Fibroblast of peridontal ligament (primary cell): ENCODE results near the gene PRR3.

Source experiments
- DNase-seq: peaks from one replicate; pipeline ENCODE4 v3.0.0-alpha.2; 2010; ENCODE audit errors: extremely low read depth

Gene PRR3

GRCh38 chr6:30537931-30538330 is 19.2 kb upstream of the PRR3 start:
- no peak for DNase-seq

DNA sequence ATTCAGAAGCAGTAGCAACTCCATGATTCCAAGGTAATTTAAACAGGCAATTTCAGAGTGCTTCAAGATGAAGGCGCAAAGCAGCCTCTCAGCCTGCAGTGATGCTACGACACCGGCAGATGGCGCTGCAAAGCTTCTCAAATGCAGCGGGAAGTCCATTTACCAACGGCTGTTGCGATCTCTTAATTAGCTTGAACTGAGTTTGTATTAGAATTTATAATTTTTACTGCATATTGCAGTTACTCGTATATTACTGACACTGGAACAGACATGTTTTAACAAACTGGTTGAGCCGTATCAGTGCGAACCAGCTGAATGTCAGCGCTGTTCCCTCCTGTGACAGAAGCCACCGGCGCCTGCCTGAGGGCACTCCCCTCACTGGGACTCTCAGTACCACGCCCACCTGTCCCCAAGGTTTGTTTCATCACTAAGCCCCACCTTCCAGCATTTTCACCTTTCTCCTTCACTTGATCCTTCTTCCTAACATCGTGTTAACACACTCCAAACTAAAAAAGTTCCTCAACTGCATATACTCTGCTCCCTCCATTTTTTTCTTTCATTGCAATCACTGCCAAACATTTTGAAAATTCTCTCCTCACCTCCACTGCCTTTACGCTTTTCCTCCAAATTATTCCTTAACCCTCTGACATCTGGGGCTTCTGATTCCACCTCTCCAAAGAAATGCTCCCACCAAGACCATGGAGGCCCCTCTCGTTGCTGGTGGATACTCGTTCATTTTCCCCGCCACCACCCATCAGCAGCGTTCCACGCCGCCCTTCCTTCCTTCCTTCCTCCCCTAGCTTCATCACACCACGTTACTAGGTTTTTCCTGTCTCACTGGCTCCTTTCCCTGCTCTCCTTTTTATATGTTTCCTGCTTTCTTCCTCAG is 15.3 kb upstream of the PRR3 start:
- DNase-seq = peak; percentile 92

GRCh38 chr6:30542404-30542725 is 14.7 kb upstream of the PRR3 start:
- DNase-seq = no peak

- peak; percentile 34 for DNase-seq
These were observed 14.2 kb upstream of the PRR3 start for GRCh38 chr6:30542915-30543314.

DNA sequence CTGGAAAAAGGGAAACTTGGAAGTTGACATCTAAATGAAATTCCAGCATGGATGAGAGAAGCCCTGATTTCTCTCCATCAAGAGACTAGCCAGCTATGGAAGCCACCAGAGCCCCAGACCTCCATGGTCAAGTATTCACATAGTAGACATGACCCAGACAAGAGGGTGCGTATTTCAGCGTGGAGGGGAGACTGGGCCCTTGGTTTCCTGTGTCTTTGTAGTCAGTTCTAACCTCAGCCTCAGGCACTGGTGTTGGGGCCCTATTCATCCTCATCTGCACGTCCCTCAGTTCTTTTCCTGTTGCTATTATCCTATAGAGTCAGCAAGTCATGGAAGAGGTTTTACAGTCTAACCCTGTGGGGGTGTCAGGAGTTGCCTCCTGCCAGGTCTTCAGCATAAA is 13.3 kb upstream of the PRR3 start:
- DNase-seq = no peak

- peak; percentile 77 for DNase-seq
These were observed 12.3 kb upstream of the PRR3 start for GRCh38 chr6:30544666-30545272.

- no peak for DNase-seq
These were observed 9.6 kb upstream of the PRR3 start for GRCh38 chr6:30547454-30547853.

DNA sequence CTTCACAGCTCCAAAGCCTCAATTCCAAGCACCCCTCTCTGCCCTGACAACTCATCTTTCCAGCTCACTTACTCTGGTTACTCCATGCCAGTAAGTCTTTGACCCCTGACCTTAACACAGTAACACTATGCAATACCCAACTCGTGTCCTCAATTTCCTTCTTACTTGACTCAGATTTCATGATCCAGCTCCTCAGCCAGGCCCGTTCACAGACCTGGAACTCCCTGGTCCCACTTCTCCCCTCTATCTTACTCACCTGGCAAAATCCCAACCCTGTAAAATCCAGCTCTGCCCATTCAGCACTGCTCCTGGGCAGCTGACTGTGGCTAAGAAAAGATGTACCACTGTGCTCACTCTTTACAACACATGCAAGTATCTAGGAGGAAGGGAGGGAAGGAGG is 8.7 kb upstream of the PRR3 start:
- peak; percentile 46 for DNase-seq

GRCh38 chr6:30554404-30554803 is 2.7 kb upstream of the PRR3 start:
- no peak for DNase-seq

DNA sequence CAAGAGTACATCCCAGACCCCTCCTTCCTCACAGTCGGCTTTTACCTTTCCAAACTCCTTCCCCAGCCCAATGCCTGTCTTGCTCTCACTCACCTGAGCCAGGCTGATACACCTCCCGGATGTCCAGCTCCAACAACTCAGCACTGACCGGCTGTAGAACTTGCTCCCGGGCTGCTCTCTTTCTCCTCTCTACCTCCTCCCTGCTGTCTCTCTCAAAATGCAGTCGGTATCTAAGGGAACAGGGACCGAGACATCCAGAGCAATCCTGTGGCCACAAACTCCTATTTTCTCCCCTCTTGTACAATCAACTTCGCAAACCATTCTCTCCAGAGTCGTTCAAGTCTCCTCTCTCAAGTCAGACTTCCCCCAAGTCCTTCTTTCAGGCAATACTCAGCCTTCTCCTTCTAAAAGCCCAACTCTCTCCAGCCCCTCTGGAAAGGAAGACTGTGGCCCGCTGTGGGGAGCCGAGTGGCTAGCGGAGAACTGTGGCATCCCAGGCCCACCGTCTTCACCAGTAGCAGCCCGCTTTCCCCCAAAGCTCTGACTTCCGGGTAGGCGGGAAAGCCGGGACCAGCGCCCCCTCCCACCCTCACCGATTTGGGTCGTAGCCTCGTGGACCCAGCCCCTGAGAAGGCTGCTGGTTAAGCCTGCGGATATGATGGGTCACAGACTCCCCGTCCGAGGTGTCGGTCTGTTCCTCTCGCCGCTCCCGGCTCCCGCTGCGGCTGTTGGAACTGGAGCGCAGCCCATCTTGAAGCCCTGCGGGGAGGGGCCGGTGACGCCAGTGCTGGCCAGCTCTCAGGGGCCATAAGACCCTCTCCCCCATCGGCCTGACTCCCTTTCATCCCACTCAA is 1.9 kb upstream of the PRR3 start:
- DNase-seq = peak; percentile 34

DNA sequence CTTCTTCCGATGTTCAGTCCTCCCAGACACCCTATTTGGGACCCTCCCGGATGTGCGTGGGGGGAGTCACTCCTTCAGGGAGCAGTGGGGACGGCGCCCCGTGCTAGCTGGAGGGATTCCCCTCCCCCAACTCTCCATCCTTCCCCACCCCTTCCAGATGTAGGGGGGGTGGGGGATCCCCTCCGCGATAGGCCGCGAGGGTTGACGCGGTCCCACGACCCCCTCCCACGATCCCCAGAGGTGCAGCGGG is 1.4 kb upstream of the PRR3 start:
- DNase-seq = no peak

- DNase-seq = peak; percentile 74
These were observed 809 bp upstream of the PRR3 start, which contains the start of gene GNL1 for GRCh38 chr6:30556066-30556905. Gene GNL1, minus strand, starts transcription at chr6:30556489. Its CDS starts 286 bp downstream, at chr6:30556203.

DNA sequence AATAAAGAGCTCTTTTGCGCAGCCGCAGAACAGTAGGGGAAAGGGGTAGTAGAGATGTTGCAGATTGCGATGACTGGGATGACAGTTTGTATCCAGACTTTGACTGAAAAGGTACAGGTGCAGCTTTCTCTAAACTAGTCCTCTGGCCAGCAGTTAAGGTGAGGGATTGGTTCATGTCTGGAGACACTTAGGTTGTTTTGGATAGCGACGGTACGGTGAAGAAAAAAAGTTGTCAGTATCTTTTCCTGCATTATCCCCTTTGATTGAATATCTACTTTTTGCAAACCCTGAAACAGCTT is 537 bp downstream of the PRR3 start:
- no peak for DNase-seq

DNA sequence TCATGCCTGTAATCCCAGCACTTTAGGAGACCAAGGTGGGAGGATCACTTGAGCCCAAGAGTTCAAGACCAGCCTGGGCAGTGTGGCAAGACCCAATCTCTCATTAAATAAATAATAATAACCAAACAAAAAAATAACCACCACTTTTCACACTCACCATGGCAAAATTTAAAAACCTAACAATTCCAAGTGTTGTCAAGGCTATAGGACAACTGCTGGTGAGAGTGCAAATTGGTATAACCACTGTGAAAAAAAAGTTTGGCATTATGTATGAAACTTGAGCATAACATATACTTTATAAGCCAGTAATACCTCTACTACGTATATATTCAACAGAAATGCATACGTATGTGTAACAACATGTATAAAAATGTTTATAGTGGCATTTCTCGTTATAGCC is 3.8 kb downstream of the PRR3 start:
- DNase-seq = no peak

- DNase-seq = no peak
These were observed 5.7 kb downstream of the PRR3 start for GRCh38 chr6:30562470-30563425.

GRCh38 chr6:30564114-30564513 is 7.0 kb downstream of the PRR3 start:
- no peak for DNase-seq

DNA sequence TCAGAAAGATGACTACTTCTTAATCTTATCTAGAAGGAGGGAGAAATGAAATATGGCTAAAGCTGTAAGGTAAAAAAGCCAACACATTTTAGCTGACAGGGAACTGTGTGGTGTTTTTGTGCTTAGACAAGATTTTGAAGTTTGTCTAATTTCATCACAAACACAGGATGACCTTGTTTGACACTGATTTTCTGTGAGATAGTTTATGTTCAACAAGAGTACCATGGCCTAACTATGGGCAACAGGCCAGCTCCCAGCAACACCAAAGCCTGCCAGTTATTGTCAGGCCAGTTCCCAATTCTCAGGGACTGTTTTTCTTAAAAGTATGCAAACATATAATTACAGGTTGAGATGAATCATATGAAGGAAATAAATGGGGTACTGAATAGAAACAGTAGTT is 8.7 kb downstream of the PRR3 start:
- no peak for DNase-seq

GRCh38 chr6:30568245-30568644 is 11.2 kb downstream of the PRR3 start:
- DNase-seq = no peak

- no peak for DNase-seq
These were observed 13.2 kb downstream of the PRR3 start for GRCh38 chr6:30570263-30570662.

DNA sequence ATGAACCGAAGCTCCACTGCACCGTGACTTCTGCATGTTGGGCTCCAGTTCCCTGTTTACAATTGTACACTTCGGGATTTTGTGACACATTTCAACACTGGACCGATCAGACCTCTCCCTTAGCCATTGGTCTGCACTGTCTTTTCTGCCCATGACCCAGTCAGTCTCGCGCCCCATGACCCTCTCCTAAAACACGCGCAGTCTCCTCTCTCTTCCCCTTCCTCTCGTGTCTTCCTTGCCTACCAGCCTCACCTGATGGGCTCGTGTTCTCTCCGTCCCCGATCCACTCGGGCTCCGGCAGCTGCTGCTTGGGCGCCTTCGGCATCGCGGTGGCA is 13.6 kb downstream of the PRR3 start:
- no peak for DNase-seq
